Lower leg skin (tissue), 4 donors: ENCODE results near the gene LRRIQ1. TPM values are rescaled to one million over a fixed set of nuclear protein-coding genes. Genes with fewer than 3 reads are reported as not detected.
"Not testable (repeated sequence)": the region's sequence is repeated elsewhere in the genome, so short reads cannot be mapped to it uniquely, and the experiment has no call there.

Source experiments
- DNase-seq, 2 donors: peaks; one replicate each; pipeline ENCODE4 v3.0.0-alpha.2; 2019; ENCODE audit warnings: low spot score in 2 of 2
- H3K4me3 ChIP-seq: fragments of 200-600 bp; sonication (generic); 2 replicates; pipeline ENCODE4 v1.5.1; 2017; ENCODE audit warnings: mild to moderate bottlenecking, low read depth; ENCODE audit not compliant: poor library complexity, severe bottlenecking
- CTCF ChIP-seq, 3 donors: fragments of 450-650 bp; IDR thresholded peaks; one replicate each; pipeline ENCODE4 v1.5.1; 2016; ENCODE audit warnings: antibody characterized with exemption in 3 of 3, mild to moderate bottlenecking in 3 of 3, moderate library complexity in 2 of 3
- POLR2A ChIP-seq, 2 donors: fragments of 450-650 bp; IDR thresholded peaks; one replicate each; pipeline ENCODE4 v1.6.1; 2016 to 2017; ENCODE audit warnings: antibody characterized with exemption in 2 of 2, mild to moderate bottlenecking in 1 of 2, moderate library complexity in 1 of 2
- WGBS, 2 donors: methylation state at CpG; one replicate each; pipeline ENCODE4 v1.1.5; 2018; 5-methylcytosine and 5-hydroxymethylcytosine counted together
- intact Hi-C: fragments of 100-400 bp; cut with DNase I; formaldehyde crosslinking; loops from one replicate; pipeline ENCODE4 v1.15.0; 2023; ENCODE audit warnings: low total_unique reads
- total RNA-seq, 4 donors: library from RNA; depleted of rRNA; stranded (reverse); fragments of >200 nt; gene quantifications; one replicate each; pipeline ENCODE4 v1.1.0, GENCODE V29; 2016

Gene LRRIQ1
- total RNA-seq, 4 donors from 2014 or later = not detected

- intact Hi-C loops = no loop called here
- TF ChIP-seq CTCF (IDR thresholded peaks at IDR 0.05) (no peak), POLR2A (IDR thresholded peaks at IDR 0.05) (no peak)
- WGBS, 2 donors = 46 to 50% methylated on average over 2 of the region's 2 CpGs
- DNase-seq = no peak
- H3K4me3 ChIP-seq = no peak overlapping the region
Observed at GRCh38 chr12:85000729-85001128, 35.4 kb upstream of the LRRIQ1 start.

DNA sequence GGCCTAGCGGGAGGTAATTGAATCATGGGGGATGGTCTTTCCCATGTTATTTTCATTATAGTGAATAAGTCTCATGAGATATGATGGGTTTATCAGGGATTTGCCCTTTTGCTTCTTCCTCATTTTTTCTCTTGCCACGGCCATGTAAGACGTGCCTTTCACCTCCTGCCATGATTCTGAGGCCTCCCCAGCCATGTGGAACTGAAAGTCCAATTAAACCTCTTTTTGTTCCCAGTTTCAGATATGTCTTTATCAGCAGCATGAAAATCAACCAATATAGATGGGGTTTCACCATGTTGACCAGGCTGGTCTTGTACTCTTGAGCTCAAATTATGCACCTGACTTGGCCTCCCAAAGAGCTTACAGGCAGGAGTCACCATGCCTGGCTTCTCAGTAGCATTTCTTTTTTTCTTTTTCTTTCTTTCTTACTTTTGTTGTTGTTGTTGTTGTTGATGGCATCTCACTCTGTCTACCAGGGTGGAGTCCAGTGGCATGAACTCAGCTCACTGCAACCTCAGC is 33.3 kb upstream of the LRRIQ1 start:
- no peak overlapping the region for H3K4me3 ChIP-seq
- TF ChIP-seq CTCF (IDR thresholded peaks at IDR 0.05) = no peak
- TF ChIP-seq POLR2A (IDR thresholded peaks at IDR 0.05) = no peak
- DNase-seq = no peak
- WGBS, 2 donors = 81 to 87% methylated on average over 3 of the region's 3 CpGs
- intact Hi-C loops = no loop called here

GRCh38 chr12:85004204-85004603 is 31.9 kb upstream of the LRRIQ1 start:
- H3K4me3 ChIP-seq = no peak overlapping the region
- intact Hi-C loops = no loop called here
- TF ChIP-seq POLR2A (IDR thresholded peaks at IDR 0.05) (no peak), CTCF (IDR thresholded peaks at IDR 0.05) (no peak)
- no peak for DNase-seq

GRCh38 chr12:85005047-85005446 is 31.1 kb upstream of the LRRIQ1 start:
- DNase-seq, intact Hi-C loops, H3K4me3 ChIP-seq: not testable (repeated sequence)
- WGBS, 2 donors = 69 to 72% methylated on average over 2 of the region's 2 CpGs

DNA sequence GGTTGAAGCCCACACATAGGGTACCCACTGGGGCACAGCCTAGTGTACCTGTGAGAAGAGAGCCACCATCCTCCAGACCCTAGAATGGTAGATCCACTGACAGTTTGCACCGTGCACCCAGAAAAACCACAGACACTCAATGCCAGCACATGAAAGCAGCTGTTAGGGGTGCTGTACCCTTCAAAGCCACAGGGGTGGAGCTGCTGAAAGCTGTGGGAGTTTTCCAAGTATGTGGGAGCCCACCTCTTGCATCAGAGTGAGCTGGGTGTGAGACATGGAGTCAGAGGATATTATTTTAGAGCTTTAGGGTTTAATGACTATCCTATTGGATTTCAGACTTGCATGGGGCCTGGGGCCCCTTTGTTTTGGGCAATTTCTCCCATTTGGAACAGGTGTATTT is 30.5 kb upstream of the LRRIQ1 start:
- no peak for DNase-seq
- WGBS, 2 donors = 67 to 72% methylated on average over 1 of the region's 1 CpG
- no peak for TF ChIP-seq POLR2A (IDR thresholded peaks at IDR 0.05)
- no peak overlapping the region for H3K4me3 ChIP-seq
- intact Hi-C loops = no loop called here

- H3K4me3 ChIP-seq = no peak overlapping the region
- 64 to 70% methylated on average over 1 of the region's 1 CpG for WGBS, 2 donors
- DNase-seq = no peak
- TF ChIP-seq POLR2A (IDR thresholded peaks at IDR 0.05) (no peak), CTCF (IDR thresholded peaks at IDR 0.05) (no peak)
- intact Hi-C loops = no loop called here
Observed at GRCh38 chr12:85006206-85006605, 29.9 kb upstream of the LRRIQ1 start.

GRCh38 chr12:85007836-85008235 is 28.3 kb upstream of the LRRIQ1 start:
- intact Hi-C loops = no loop called here
- 28 to 36% methylated on average over 4 of the region's 4 CpGs for WGBS, 2 donors
- TF ChIP-seq CTCF (IDR thresholded peaks at IDR 0.05) = no peak
- TF ChIP-seq POLR2A (IDR thresholded peaks at IDR 0.05) = no peak
- no peak overlapping the region for H3K4me3 ChIP-seq
- no peak for DNase-seq
